Measurements from ENCODE around the gene NUMBL. TPM values are rescaled to one million over a fixed set of nuclear protein-coding genes. Genes with fewer than 3 reads are reported as not detected.
A peak's percentile ranks its signal among the peaks of the same experiment; 100 is the strongest.
"Not testable (repeated sequence)": the region's sequence is repeated elsewhere in the genome, so short reads cannot be mapped to it uniquely, and the experiment has no call there.

The NUMBL gene
- total RNA-seq, 1 donor from 2014 or later: 16.9 TPM

DNA sequence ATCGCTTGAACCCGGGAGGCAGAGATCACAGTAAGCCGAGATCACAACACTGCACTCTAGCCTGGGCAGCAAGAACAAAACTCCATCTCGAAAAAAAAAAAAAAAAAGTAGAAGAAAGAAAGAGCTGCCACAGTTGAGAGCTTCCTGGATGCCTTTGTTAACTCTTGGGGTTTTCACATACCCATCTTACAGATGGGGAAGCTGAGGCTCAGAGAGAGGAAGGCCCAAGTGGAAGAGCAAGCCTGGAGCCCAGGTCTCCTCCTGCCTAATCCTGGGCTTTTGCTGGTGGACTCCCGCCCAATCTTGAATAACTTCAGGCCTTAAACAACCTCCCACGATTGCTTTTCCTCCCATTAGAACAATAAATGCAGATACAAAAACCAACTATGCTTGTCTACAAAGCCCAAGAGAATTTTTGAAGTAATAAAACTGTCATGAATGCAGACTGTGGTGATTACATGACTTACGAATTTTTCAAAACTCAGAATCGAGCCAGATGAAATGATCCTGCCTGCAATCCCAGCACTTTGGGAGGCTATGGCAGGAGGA is 47.6 kb downstream of the NUMBL start:
- intact Hi-C loops (cut with micrococcal nuclease): no loop called here
- no peak for ATAC-seq
- DNase-seq: no peak

GRCh38 chr19:40642051-40642706 is 48.3 kb downstream of the NUMBL start:
- ATAC-seq (no peak), DNase-seq (no peak)
- intact Hi-C loops (cut with micrococcal nuclease): no loop called here

DNA sequence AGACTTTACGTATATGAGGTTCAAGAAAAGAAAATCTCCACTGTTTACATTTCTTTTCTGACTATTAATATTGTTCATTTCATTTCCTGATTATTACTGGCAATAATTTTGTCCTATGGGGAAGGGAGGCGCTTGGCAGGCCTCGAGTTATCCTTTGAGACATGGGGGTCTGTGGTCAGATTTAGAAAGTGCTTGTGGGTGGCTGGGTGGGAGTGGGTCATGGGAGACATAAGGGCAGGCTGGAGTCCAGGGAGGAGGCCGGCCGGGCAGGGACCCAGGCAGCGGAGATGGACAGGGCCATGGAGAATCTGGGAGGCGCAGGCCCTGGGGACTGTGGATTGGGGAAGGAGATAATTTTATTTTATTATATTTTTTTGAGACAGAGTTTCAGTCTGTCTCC is 49.2 kb downstream of the NUMBL start:
- ATAC-seq: peak; percentile 8
- DNase-seq: peak; percentile 68
- intact Hi-C loops (cut with micrococcal nuclease): no loop called here

DNA sequence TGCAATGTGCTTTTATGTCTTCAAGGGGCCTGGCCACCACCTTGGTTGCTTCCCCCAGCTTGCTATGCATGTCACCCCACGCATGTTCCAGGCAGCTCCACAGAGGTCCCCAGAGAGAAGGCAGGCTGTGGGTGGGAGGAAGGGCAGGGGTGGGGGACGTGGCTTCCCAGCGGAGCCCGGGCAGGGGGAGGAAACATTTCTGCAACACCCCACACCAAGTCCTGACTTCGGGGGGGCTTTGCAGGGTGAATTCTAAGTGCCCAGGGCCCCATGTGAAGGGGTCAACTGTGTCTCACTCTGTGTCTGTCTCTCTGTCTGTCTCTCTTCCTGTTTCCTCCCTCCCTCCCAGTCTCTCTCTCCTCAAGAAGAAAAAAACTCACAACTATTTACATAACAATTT is 49.7 kb downstream of the NUMBL start:
- intact Hi-C loops (cut with micrococcal nuclease): no loop called here

DNA sequence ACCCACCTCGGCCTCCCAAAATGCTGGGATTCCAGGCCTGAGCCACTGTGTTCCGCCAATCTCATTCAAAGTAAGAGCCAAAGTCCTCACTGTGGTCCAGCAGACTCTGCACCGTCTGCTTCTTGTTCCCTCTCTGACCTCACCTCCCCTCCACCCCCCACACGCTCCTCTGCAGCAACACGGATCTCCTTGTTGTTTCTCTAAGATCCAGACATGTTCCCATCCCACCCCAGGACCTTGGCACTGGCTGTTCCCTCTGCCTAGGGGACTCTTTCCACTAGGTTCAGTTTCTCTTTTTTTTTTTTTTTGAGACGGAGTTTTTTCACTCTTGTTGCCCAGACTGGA is 50.8 kb downstream of the NUMBL start:
- DNase-seq (peak; percentile 43), ATAC-seq (peak; percentile 34)
- intact Hi-C loops (cut with micrococcal nuclease): no loop called here

More for the DNA sequence above, 49.7 kb downstream of the NUMBL start:
- ATAC-seq (peak; percentile 46), DNase-seq (peak; percentile 51)

- intact Hi-C loops (cut with micrococcal nuclease): no loop called here
- ATAC-seq: no peak
- DNase-seq: no peak
Observed at GRCh38 chr19:40638327-40638726, 52.1 kb downstream of the NUMBL start.

- ATAC-seq: no peak
- intact Hi-C loops (cut with micrococcal nuclease): no loop called here
- DNase-seq: no peak
Observed at GRCh38 chr19:40633207-40633606, 57.2 kb downstream of the NUMBL start.

GRCh38 chr19:40632311-40633036 is 58.0 kb downstream of the NUMBL start:
- DNase-seq: no peak
- no peak for ATAC-seq
- intact Hi-C loops (cut with micrococcal nuclease): no loop called here

GRCh38 chr19:40630571-40631160 is 59.8 kb downstream of the NUMBL start:
- ATAC-seq (peak; percentile 4), DNase-seq (no peak)
- intact Hi-C loops (cut with micrococcal nuclease): no loop called here

- intact Hi-C loops (cut with micrococcal nuclease): no loop called here
- ATAC-seq (no peak), DNase-seq (no peak)
Observed at GRCh38 chr19:40629346-40629745, 61.1 kb downstream of the NUMBL start.

DNA sequence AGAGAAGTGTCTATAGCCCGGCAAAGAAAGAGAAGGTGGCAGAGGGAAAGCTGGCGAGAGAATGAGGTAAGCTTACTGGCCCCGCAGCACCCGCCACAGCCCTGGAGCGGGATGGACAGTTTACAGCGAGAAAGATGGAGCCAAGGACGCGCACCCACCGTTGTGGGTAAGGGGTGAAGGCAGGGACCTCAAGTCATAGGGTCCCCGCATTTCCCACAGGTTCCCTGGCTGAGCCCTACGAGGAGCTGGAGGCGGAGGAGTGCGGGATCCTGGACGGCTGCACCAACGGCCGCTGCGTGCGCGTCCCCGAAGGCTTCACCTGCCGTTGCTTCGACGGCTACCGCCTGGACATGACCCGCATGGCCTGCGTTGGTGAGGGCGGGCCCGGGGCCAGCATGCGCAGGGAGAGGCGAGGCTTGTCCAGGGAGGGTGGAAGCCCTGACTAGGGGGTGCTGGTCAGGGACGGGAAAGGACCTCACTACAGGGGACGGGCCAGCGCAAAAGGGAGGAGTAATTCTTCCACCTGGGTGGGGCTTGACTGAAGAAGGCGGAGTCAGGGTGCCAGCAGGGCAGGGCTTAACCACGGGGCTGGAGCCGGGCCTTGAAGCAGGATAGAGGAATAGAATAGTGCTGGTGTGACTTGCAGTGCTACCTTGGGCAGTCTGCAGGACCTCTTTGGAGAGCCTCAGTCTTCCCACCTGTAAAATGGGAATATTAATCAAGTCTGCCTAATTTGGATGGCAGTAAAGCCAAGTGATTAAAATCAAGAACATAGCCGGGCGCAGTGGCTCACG is 62.8 kb downstream of the NUMBL start:
- intact Hi-C loops (cut with micrococcal nuclease): no loop called here
- no peak for DNase-seq
- ATAC-seq: peak; percentile 5

DNA sequence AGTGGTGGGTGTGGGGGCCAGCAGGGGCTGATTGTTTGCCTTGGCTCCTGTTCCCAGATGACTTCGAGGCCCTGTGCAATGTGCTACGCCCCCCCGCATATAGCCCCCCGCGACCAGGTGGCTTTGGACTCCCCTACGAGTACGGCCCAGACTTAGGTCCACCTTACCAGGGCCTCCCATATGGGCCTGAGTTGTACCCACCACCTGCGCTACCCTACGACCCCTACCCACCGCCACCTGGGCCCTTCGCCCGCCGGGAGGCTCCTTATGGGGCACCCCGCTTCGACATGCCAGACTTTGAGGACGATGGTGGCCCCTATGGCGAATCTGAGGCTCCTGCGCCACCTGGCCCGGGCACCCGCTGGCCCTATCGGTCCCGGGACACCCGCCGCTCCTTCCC is 63.5 kb downstream of the NUMBL start:
- no peak for DNase-seq

DNA sequence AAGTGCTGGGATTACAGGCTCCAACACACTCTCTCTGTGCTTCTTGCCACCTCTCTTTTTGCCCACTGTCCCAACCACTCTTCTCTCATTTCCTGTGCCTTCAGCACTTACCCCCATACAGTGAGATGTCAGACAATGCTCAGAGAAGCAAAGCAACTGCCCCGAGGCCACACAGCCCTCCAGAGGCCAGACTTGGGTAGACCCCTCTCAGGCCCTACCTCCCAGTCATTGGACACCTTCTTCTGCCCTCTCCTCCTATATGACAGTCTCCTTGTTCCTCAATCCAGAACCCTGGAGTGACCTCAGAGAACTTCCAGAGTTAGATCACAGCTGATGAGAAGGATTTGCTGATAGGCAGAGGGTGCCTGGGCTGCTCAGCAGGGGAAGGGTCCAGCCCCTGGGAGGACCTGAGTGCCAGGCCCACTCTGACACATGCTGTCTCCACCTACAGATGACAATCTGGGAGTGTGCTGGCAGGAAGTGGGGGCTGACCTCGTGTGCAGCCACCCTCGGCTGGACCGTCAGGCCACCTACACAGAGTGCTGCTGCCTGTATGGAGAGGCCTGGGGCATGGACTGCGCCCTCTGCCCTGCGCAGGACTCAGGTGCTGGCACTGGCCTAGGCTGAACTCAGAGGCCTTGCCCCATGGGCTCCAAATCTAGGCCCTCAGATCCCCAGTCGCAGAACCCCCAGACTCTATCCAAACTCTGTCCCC is 64.9 kb downstream of the NUMBL start:
- intact Hi-C loops (cut with micrococcal nuclease): no loop called here
- no peak for ATAC-seq
- no peak for DNase-seq

More for the DNA sequence above, 63.5 kb downstream of the NUMBL start:
- ATAC-seq: no peak
- intact Hi-C loops (cut with micrococcal nuclease): no loop called here

- DNase-seq; intact Hi-C loops (cut with micrococcal nuclease); ATAC-seq: not testable (repeated sequence)
Observed at GRCh38 chr19:40624369-40625153, 65.9 kb downstream of the NUMBL start.

GRCh38 chr19:40623403-40624251 is 66.8 kb downstream of the NUMBL start:
- ATAC-seq (peak; percentile 4), DNase-seq (peak; percentile 53)
- intact Hi-C loops (cut with micrococcal nuclease): no loop called here

DNA sequence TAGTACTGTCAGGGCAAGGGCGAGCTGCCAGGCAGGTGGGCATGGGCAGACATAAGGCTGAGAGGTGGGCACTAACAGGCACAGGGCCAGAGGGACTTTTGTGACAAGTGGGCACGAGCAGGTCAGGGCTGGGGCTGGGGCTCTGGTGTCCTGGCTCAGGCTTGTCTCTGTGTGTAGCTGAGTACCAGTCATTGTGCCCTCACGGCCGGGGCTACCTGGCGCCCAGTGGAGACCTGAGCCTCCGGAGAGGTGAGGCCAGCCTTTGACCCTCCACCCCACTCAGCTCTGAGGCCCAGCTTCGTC is 67.7 kb downstream of the NUMBL start:
- DNase-seq (no peak), ATAC-seq (no peak)
- intact Hi-C loops (cut with micrococcal nuclease): no loop called here

GRCh38 chr19:40621966-40622772 is 68.3 kb downstream of the NUMBL start:
- ATAC-seq (no peak), DNase-seq (no peak)
- intact Hi-C loops (cut with micrococcal nuclease): no loop called here

All from left ventricle myocardium superior (tissue), 1 donor.